Subcutaneous abdominal adipose tissue (tissue), 5 donors: Measurements from ENCODE around the gene BCAS3.
"Not testable (repeated sequence)": the region's sequence is repeated elsewhere in the genome, so short reads cannot be mapped to it uniquely, and the experiment has no call there.

Source experiments
- H3K27ac ChIP-seq: one replicate; pipeline ENCODE4 v1.7.0; 2013; ENCODE audit warnings: low read depth, mild to moderate bottlenecking, inconsistent platforms, low read length, moderate library complexity
- H3K27me3 ChIP-seq, 5 donors: one replicate each; pipeline ENCODE4 v1.7.0; 2013; ENCODE audit warnings: low read length in 5 of 5, inconsistent platforms in 1 of 5; ENCODE audit not compliant: control insufficient read depth in 5 of 5, insufficient read depth in 4 of 5
- H3K36me3 ChIP-seq, 5 donors: one replicate each; pipeline ENCODE4 v1.7.0; 2013; ENCODE audit warnings: low read length in 5 of 5; ENCODE audit not compliant: control insufficient read depth in 5 of 5, insufficient read depth in 5 of 5
- H3K4me1 ChIP-seq, 5 donors: one replicate each; pipeline ENCODE4 v1.7.0; 2013; ENCODE audit warnings: low read length in 5 of 5, mild to moderate bottlenecking in 3 of 5, moderate library complexity in 1 of 5; ENCODE audit not compliant: control insufficient read depth in 5 of 5, insufficient read depth in 5 of 5
- H3K4me3 ChIP-seq, 5 donors: one replicate each; pipeline ENCODE4 v1.7.0; 2013; ENCODE audit warnings: low read length in 5 of 5, low read depth in 1 of 5
- H3K9ac ChIP-seq, 5 donors: one replicate each; pipeline ENCODE4 v1.7.0; 2013; ENCODE audit warnings: low read length in 5 of 5, mild to moderate bottlenecking in 4 of 5, moderate library complexity in 3 of 5
- H3K9me3 ChIP-seq, 5 donors: one replicate each; pipeline ENCODE4 v1.7.0; 2013; ENCODE audit warnings: low read length in 5 of 5; ENCODE audit not compliant: control insufficient read depth in 5 of 5
- donor health status: healthy.
- donor health status: healthy.
- donor health status: healthy.
- donor health status: healthy.
- donor health status: healthy.

The BCAS3 gene

DNA sequence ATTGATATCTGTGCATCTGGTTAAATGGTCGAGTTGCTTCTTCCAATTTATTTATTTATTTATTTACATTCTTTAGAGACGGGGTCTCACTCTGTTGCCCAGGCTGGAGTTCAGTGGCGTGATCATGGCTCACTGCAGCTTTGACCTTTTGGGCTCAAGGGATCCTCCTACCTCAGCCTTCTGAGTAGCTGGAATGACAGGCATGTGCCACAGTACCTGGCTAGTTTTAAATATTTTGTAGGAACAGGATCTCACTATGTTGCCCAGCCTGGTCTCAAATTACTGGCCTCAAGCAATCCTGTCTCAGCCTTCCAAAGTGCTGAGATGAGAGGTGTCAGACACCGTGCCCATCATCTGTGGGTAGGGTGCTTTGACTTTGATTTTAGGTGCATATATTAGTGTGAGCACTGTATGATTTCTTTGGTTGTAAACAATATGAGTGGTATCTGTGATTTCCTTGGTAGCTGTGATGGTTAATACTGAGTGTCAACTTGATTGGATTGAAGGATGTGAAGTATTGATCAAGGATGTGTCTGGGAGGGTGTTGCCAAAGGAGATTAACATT lies 90.2 kb downstream of the BCAS3 start:
- Histone ChIP-seq H3K9me3 (peaks cover 0 to 4% (median 0%) of the 10 kb centered on the region in 5 donors), H3K27ac (no peak overlapping the region), H3K4me1 (no peaks in the 10 kb centered on the region), H3K4me3 (no peak overlapping the region), H3K9ac (no peak overlapping the region), H3K36me3 (peaks cover 0 to 4% (median 0%) of the 10 kb centered on the region in 5 donors), H3K27me3 (no peaks in the 10 kb centered on the region)

DNA sequence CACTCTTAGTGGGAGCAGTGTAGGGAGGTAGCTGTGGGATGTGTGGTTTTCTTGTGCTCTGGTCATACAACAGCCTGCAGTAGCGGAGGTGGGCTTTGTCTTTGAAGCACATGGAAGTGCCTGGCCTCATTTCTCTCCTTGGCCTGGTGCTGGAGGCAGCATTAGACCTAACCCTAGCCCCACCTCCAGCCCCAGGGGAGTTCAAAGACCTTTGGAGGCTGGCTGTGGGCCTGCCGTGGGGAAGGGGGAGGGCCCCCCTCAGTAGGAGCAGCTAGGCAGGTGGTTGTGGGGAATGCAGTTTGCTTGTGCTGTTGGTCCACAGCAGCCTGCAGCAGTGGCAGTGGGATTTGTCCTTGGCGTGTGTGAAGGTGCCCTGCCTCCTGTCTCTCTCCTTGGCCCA lies 91.7 kb downstream of the BCAS3 start:
- Histone ChIP-seq H3K4me1 (no peaks in the 10 kb centered on the region), H3K9ac (no peak overlapping the region), H3K9me3 (peaks cover 0 to 4% (median 0%) of the 10 kb centered on the region in 5 donors), H3K36me3 (peaks cover 0 to 4% (median 0%) of the 10 kb centered on the region in 5 donors), H3K4me3 (no peak overlapping the region), H3K27ac (no peak overlapping the region), H3K27me3 (no peaks in the 10 kb centered on the region)

GRCh38 chr17:60770946-60771422 lies 93.3 kb downstream of the BCAS3 start:
- Histone ChIP-seq H3K9ac (no peak overlapping the region), H3K36me3 (peaks cover 0 to 4% (median 0%) of the 10 kb centered on the region in 5 donors), H3K27ac (no peak overlapping the region), H3K9me3 (peaks cover 0 to 4% (median 0%) of the 10 kb centered on the region in 5 donors), H3K4me1 (no peaks in the 10 kb centered on the region), H3K4me3 (no peak overlapping the region), H3K27me3 (no peaks in the 10 kb centered on the region)

GRCh38 chr17:60771621-60772020 lies 94.0 kb downstream of the BCAS3 start:
- H3K27me3 ChIP-seq, H3K27ac ChIP-seq, H3K9me3 ChIP-seq, H3K36me3 ChIP-seq, H3K4me3 ChIP-seq, H3K4me1 ChIP-seq, H3K9ac ChIP-seq: not testable (repeated sequence)

GRCh38 chr17:60773552-60773951 lies 95.9 kb downstream of the BCAS3 start:
- Histone ChIP-seq H3K27me3 (no peaks in the 10 kb centered on the region), H3K4me3 (no peak overlapping the region), H3K9me3 (no peaks in the 10 kb centered on the region), H3K36me3 (no peaks in the 10 kb centered on the region), H3K27ac (no peak overlapping the region), H3K4me1 (no peaks in the 10 kb centered on the region), H3K9ac (no peak overlapping the region)

GRCh38 chr17:60781880-60782412 lies 104.3 kb downstream of the BCAS3 start:
- Histone ChIP-seq H3K27ac (no peak overlapping the region), H3K4me3 (no peak overlapping the region), H3K36me3 (no peaks in the 10 kb centered on the region), H3K9me3 (no peaks in the 10 kb centered on the region), H3K27me3 (no peaks in the 10 kb centered on the region), H3K4me1 (no peaks in the 10 kb centered on the region), H3K9ac (no peak overlapping the region)

GRCh38 chr17:60782742-60783141 lies 105.1 kb downstream of the BCAS3 start:
- H3K27me3 ChIP-seq: no peaks in the 10 kb centered on the region
- H3K9me3 ChIP-seq: no peaks in the 10 kb centered on the region
- no peak overlapping the region for H3K9ac ChIP-seq
- no peaks in the 10 kb centered on the region for H3K4me1 ChIP-seq
- H3K27ac ChIP-seq: no peak overlapping the region
- no peak overlapping the region for H3K4me3 ChIP-seq
- no peaks in the 10 kb centered on the region for H3K36me3 ChIP-seq

- H3K9me3 ChIP-seq: no peaks in the 10 kb centered on the region
- no peak overlapping the region for H3K9ac ChIP-seq
- H3K4me1 ChIP-seq: peaks cover 0 to 5% (median 0%) of the 10 kb centered on the region in 5 donors
- no peak overlapping the region for H3K27ac ChIP-seq
- no peak overlapping the region for H3K4me3 ChIP-seq
- no peaks in the 10 kb centered on the region for H3K27me3 ChIP-seq
- H3K36me3 ChIP-seq: no peaks in the 10 kb centered on the region
These were observed 112.6 kb downstream of the BCAS3 start for GRCh38 chr17:60790205-60790604.

- H3K27ac ChIP-seq: no peak overlapping the region
- no peaks in the 10 kb centered on the region for H3K27me3 ChIP-seq
- H3K36me3 ChIP-seq: no peaks in the 10 kb centered on the region
- H3K4me1 ChIP-seq: peaks cover 0 to 5% (median 0%) of the 10 kb centered on the region in 5 donors
- H3K9me3 ChIP-seq: no peaks in the 10 kb centered on the region
- H3K4me3 ChIP-seq: no peak overlapping the region
- no peak overlapping the region for H3K9ac ChIP-seq
These were observed 114.7 kb downstream of the BCAS3 start for GRCh38 chr17:60792250-60792898.

DNA sequence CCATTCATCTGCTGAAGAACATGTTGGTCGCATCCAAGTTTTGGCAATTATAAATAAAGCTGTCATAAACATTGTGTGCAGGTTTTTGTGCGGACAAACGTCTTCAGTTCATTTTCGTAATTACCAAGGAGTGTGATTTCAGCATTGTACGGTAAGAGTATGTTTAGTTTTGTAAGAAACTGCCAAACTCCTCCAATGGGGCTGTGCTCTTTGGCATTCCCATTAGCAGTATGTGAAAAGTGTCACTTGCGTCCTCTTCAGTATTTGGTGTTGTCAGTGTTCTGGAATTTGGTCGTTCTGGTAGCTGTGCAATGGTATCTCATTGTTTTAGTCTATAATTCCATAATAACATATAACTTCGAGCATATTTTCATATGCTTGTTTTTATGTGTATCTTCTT lies 120.9 kb downstream of the BCAS3 start:
- Histone ChIP-seq H3K27me3 (no peaks in the 10 kb centered on the region), H3K9me3 (no peaks in the 10 kb centered on the region), H3K4me3 (no peak overlapping the region), H3K4me1 (no peaks in the 10 kb centered on the region), H3K36me3 (no peaks in the 10 kb centered on the region), H3K27ac (no peak overlapping the region), H3K9ac (no peak overlapping the region)
